HepG2 (cell line): ENCODE data around the gene UACA. TPM values are rescaled to one million over a fixed set of nuclear protein-coding genes. Genes with fewer than 3 reads are reported as not detected.

Source experiments
- AHDC1 ChIP-seq: sonication (generic); formaldehyde crosslinking; IDR thresholded peaks from 2 replicates; pipeline ENCODE4 v1.5.1; 2020; ENCODE audit warnings: mild to moderate bottlenecking, missing genetic modification reagents, borderline replicate concordance
- BCL3 ChIP-seq: sonication (generic); formaldehyde crosslinking; IDR thresholded peaks from 2 replicates; pipeline ENCODE4 v1.5.1; 2020; ENCODE audit warnings: mild to moderate bottlenecking, missing genetic modification reagents, moderate library complexity
- BRCA1 ChIP-seq: sonication (generic); formaldehyde crosslinking; IDR thresholded peaks from 2 replicates; pipeline ENCODE4 v1.4.0; 2020; ENCODE audit warnings: missing genetic modification reagents
- BRD4 ChIP-seq: sonication (generic); formaldehyde crosslinking; IDR thresholded peaks from 2 replicates; pipeline ENCODE4 v1.4.0; 2020; ENCODE audit warnings: missing genetic modification reagents
- CCDC6 ChIP-seq: sonication (generic); formaldehyde crosslinking; IDR thresholded peaks from 2 replicates; pipeline ENCODE4 v1.8.1; 2022; ENCODE audit warnings: mild to moderate bottlenecking, missing genetic modification reagents, moderate library complexity
- ELF1 ChIP-seq: sonication (generic); formaldehyde crosslinking; IDR thresholded peaks from 2 replicates; pipeline ENCODE4 v1.4.0; 2020; ENCODE audit warnings: missing genetic modification reagents
- HDAC1 ChIP-seq: sonication (generic); formaldehyde crosslinking; IDR thresholded peaks from 2 replicates; pipeline ENCODE4 v1.5.1; 2020; ENCODE audit warnings: mild to moderate bottlenecking, missing genetic modification reagents
- PATZ1 ChIP-seq: sonication (generic); formaldehyde crosslinking; IDR thresholded peaks from 2 replicates; pipeline ENCODE4 v1.4.0; 2020; ENCODE audit warnings: missing genetic modification reagents
- ZBTB20 ChIP-seq: sonication (generic); formaldehyde crosslinking; IDR thresholded peaks from 2 replicates; pipeline ENCODE4 v1.8.1; 2023; ENCODE audit warnings: missing genetic modification reagents, low read depth, mild to moderate bottlenecking, borderline replicate concordance
- ZNF17 ChIP-seq: sonication (generic); formaldehyde crosslinking; IDR thresholded peaks from 2 replicates; pipeline ENCODE4 v1.5.0; 2020; ENCODE audit warnings: mild to moderate bottlenecking, missing genetic modification reagents
- ZNF562 ChIP-seq: sonication (generic); formaldehyde crosslinking; IDR thresholded peaks from 2 replicates; pipeline ENCODE4 v1.8.0; 2022; ENCODE audit warnings: missing genetic modification reagents, borderline replicate concordance
- ZNF687 ChIP-seq: sonication (generic); formaldehyde crosslinking; IDR thresholded peaks from 2 replicates; pipeline ENCODE4 v1.5.1; 2020; ENCODE audit warnings: mild to moderate bottlenecking, missing genetic modification reagents, moderate library complexity
- ZNF724P ChIP-seq: sonication (generic); formaldehyde crosslinking; IDR thresholded peaks from 2 replicates; pipeline ENCODE4 v1.8.0; 2022; ENCODE audit warnings: missing genetic modification reagents, borderline replicate concordance
- polyA plus RNA-seq, 8 experiments: library from polyadenylated mRNA; depleted of rRNA in 3 of 8; stranded (reverse) in 7 of 8; unstranded in 1 of 8; fragments of >200 nt; fragmentation: Illumina TruSeq in 4 of 8; extraction: Trizol in 4 of 8; gene quantifications; 2 replicates each; pipeline versions ENCODE4 v1.2.1 to v1.2.3, GENCODE V29; 2011 to 2016; ENCODE audit warnings: low read depth in 4 of 8, missing spikeins in 1 of 8, mixed read lengths in 1 of 8; ENCODE audit not compliant: insufficient read depth in 1 of 8
- total RNA-seq, 5 experiments: library from RNA; depleted of rRNA; stranded (reverse); fragments of >200 nt; fragmentation: Illumina TruSeq; extraction: Trizol; gene quantifications; 2 replicates each; pipeline ENCODE4 v1.2.3, GENCODE V29; 2016; ENCODE audit warnings: low read depth in 1 of 5
- TF ChIP-seq, protein P1 (sequence below): sonication (generic); formaldehyde crosslinking; IDR thresholded peaks from 2 replicates; pipeline ENCODE4 v1.4.0; 2020; ENCODE audit warnings: mild to moderate bottlenecking, missing genetic modification reagents

UACA gene
- total and polyA plus RNA-seq, 2 of the 13 experiments (the other 11 are each of a cell fraction or from before 2014, with no cell fraction given), result 17.8 to 39.2 TPM

- TF ChIP-seq AHDC1 (CRISPR knock-in tag), result no peak
- TF ChIP-seq ZNF724P (CRISPR knock-in tag), result no peak
- no peak for TF ChIP-seq BRD4 (CRISPR knock-in tag)
- peak; percentile 77 for TF ChIP-seq HDAC1 (CRISPR knock-in tag)
- no peak; the same call in 1 of the 2 replicates for TF ChIP-seq PATZ1 (CRISPR knock-in tag)
- no peak for TF ChIP-seq BRCA1 (CRISPR knock-in tag)
- no peak for TF ChIP-seq ZNF562
- no peak for TF ChIP-seq ZNF17 (CRISPR knock-in tag)
- peak; percentile 42; the same call in 1 of the 2 replicates for TF ChIP-seq BCL3
- peak; percentile 86 for TF ChIP-seq ZNF687 (CRISPR knock-in tag)
- TF ChIP-seq, protein P1, sequence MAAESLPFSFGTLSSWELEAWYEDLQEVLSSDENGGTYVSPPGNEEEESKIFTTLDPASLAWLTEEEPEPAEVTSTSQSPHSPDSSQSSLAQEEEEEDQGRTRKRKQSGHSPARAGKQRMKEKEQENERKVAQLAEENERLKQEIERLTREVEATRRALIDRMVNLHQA (CRISPR knock-in tag), result no peak
- TF ChIP-seq CCDC6, result peak; percentile 64; the same call in 1 of the 2 replicates
- peak; percentile 22; the same call in 1 of the 2 replicates for TF ChIP-seq ELF1
- TF ChIP-seq ZBTB20 (CRISPR knock-in tag), result 0 out of 2 replicates have a peak, but pooled peaks have one; percentile 25
These were observed at the start of gene UACA (continued) for GRCh38 chr15:70763120-70763949.
